NT2/D1 (cell line): ENCODE results near the gene FAXDC2.
"Not testable (repeated sequence)": the region's sequence is repeated elsewhere in the genome, so short reads cannot be mapped to it uniquely, and the experiment has no call there.

Source experiments
- DNase-seq: peaks from one replicate; pipeline ENCODE4 v3.0.0-alpha.2; 2011; ENCODE audit warnings: low read depth, low spot score
- H3K27me3 ChIP-seq: 2 replicates; pipeline ENCODE4 v1.6.0; 2011; ENCODE audit warnings: mild to moderate bottlenecking; ENCODE audit not compliant: insufficient read length, insufficient read depth
- H3K36me3 ChIP-seq: 2 replicates; pipeline ENCODE4 v1.6.1; 2011; ENCODE audit warnings: mild to moderate bottlenecking, low read length, mixed read lengths; ENCODE audit not compliant: insufficient read depth, insufficient read length
- H3K4me1 ChIP-seq: 2 replicates; pipeline ENCODE4 v1.5.1; 2011; ENCODE audit not compliant: insufficient read depth, insufficient read length
- H3K4me3 ChIP-seq: 2 replicates; pipeline ENCODE4 v1.5.1; 2011; ENCODE audit warnings: low read depth; ENCODE audit not compliant: insufficient read length
- H3K9ac ChIP-seq: 2 replicates; pipeline ENCODE4 v1.6.0; 2011; ENCODE audit warnings: low read depth; ENCODE audit not compliant: insufficient read length
- H3K9me3 ChIP-seq: 2 replicates; pipeline ENCODE4 v1.5.1; 2011; ENCODE audit warnings: mild to moderate bottlenecking, low read length; ENCODE audit not compliant: insufficient read depth
- SUZ12 ChIP-seq: IDR thresholded peaks from 2 replicates; pipeline ENCODE4 v1.6.1; 2011; ENCODE audit not compliant: insufficient read length, insufficient read depth; ENCODE audit errors: extremely low read depth
- YY1 ChIP-seq: IDR thresholded peaks from 2 replicates; pipeline ENCODE4 v1.6.1; 2011; ENCODE audit not compliant: insufficient read length, insufficient read depth
- ZNF274 ChIP-seq: IDR thresholded peaks from 2 replicates; pipeline ENCODE4 v1.6.1; 2011; ENCODE audit warnings: mild to moderate bottlenecking, low read depth, low read length

FAXDC2 gene

DNA sequence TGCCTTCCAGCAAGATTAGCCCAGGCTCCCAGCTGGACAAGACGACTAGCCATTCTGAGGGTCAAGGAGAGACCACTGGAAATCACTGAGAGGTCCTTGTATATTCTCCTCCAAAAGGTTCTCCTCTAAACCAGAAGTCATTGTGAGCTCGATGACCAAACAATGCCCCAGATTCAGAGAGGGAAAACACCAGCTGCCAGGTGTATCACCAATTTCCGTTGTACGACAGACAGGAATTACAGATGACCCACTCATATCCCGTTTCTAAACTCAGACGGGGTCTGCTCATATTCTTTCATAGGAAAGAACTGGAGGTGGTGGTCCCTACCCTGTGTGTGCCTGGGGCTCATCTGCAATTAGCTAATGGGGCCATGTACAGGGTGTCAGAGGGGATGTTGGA is 14.2 kb downstream of the FAXDC2 start:
- TF ChIP-seq YY1 (no peak), ZNF274 (no peak)
- H3K9ac ChIP-seq = no peak overlapping the region
- H3K27me3 ChIP-seq = no peaks in the 10 kb centered on the region
- no peaks in the 10 kb centered on the region for H3K9me3 ChIP-seq
- H3K36me3 ChIP-seq = peaks cover 9% of the 10 kb centered on the region
- H3K4me1 ChIP-seq = peaks cover 3% of the 10 kb centered on the region
- DNase-seq = no peak
- no peak overlapping the region for H3K4me3 ChIP-seq

DNA sequence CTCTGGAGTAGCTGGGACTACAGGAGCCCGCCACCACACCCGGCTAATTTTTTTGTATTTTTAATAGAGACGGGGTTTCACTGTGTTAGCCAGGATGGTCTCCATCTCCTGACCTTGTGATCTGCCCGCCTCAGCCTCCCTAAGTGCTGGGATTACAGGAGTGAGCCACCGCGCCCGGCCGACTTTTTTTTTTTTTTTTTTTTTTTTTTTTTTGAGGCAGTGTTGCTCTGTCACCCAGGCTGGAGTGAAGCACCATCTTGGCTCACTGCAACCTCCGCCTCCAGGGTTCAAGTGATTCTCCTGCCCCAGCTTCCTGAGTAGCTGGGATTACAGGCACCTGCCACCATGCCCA is 14.7 kb downstream of the FAXDC2 start:
- DNase-seq, H3K27me3 ChIP-seq, H3K4me1 ChIP-seq, H3K9ac ChIP-seq, H3K9me3 ChIP-seq, H3K4me3 ChIP-seq: not testable (repeated sequence)
- H3K36me3 ChIP-seq = peaks cover 11% of the 10 kb centered on the region

DNA sequence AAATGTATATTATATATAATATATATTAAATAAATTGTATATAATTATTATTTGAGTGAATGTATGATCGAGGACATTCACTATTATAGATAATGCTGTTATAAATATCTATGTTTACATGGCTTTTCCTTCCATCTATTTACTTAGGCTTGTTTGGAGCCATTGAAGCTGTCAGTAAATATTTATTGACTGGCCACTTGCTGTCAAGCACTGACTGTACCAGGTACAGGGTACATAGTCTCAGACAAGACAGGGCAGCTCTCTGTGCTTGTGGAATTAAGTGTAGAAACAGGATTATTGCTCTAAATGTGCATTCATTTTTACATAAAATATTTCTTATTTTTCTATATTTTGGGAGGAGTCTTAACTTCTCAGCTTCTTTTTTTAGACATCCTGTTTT is 16.4 kb downstream of the FAXDC2 start:
- Histone ChIP-seq H3K36me3 (peaks cover 20% of the 10 kb centered on the region), H3K9ac (no peak overlapping the region), H3K9me3 (no peaks in the 10 kb centered on the region), H3K4me3 (no peak overlapping the region), H3K27me3 (no peaks in the 10 kb centered on the region), H3K4me1 (no peaks in the 10 kb centered on the region)
- TF ChIP-seq SUZ12 (no peak), YY1 (no peak), ZNF274 (no peak)
- DNase-seq = no peak

DNA sequence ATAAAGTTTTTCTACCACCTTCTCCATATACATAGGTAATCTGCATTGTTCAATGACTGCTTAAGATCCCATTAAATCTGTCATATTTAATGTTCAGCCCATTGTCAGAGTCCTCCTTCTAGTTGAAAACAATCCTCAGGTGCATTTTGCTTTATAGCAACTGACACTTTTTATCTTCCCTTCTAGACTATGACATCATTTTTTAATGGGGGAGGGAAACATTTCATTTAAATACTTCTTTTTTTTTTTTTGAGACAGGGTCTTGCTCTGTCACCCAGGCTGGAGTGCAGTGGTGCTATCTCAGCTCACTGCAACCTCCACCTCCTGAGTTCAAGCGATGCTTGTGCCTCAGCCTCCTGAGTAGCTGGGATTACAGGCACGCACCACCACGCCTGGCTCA is 17.6 kb downstream of the FAXDC2 start:
- H3K4me3 ChIP-seq, H3K27me3 ChIP-seq, DNase-seq, H3K9ac ChIP-seq, H3K9me3 ChIP-seq, H3K4me1 ChIP-seq: not testable (repeated sequence)
- peaks cover 23% of the 10 kb centered on the region for H3K36me3 ChIP-seq

DNA sequence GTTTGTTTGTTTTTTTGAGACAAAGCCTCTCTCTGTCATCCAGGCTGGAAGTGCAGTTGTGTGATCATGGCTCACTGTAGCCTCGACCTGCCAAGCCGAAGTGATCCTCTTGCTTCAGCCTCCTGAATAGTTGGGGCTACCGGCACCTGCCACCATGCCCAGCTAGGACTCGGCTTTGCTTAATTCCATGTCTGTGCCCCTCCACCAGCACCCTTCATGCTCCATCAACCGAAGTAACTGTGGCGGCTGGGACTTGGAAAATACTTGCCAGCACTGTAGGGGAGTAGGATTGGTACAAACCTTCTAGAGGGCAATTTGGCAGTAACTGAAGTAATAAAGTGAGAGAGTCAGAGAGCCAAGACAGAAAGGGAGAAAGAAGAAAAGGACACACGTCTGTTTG is 19.0 kb downstream of the FAXDC2 start:
- Histone ChIP-seq H3K27me3 (no peaks in the 10 kb centered on the region), H3K4me3 (no peak overlapping the region), H3K4me1 (no peaks in the 10 kb centered on the region), H3K9ac (no peak overlapping the region), H3K36me3 (peaks cover 23% of the 10 kb centered on the region), H3K9me3 (no peaks in the 10 kb centered on the region)
- no peak for TF ChIP-seq YY1
- TF ChIP-seq ZNF274 = no peak
- no peak for TF ChIP-seq SUZ12
- DNase-seq = no peak

DNA sequence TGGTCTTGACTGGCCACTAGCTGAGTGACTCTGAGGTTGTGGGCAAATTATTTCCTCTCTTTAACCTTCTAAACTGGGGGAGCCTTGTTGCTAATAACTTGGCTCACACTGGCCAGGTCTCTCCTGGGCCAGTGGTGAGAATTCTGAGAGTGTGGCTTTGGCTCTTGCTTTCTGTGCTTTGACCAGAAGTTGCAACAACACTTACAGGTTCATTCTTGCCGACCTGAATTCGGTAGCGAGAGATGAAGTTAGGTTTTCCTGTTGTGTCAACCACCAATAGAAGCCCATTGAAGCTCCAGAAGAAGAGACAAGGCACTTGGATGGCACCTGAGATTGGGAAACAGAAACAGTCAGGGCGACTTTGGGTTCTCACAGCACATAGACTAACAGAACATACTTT is 19.8 kb downstream of the FAXDC2 start:
- no peak overlapping the region for H3K9ac ChIP-seq
- TF ChIP-seq ZNF274 = no peak
- H3K4me1 ChIP-seq = no peaks in the 10 kb centered on the region
- DNase-seq = no peak
- H3K36me3 ChIP-seq = peaks cover 21% of the 10 kb centered on the region
- no peaks in the 10 kb centered on the region for H3K27me3 ChIP-seq
- no peaks in the 10 kb centered on the region for H3K9me3 ChIP-seq
- H3K4me3 ChIP-seq = no peak overlapping the region

DNA sequence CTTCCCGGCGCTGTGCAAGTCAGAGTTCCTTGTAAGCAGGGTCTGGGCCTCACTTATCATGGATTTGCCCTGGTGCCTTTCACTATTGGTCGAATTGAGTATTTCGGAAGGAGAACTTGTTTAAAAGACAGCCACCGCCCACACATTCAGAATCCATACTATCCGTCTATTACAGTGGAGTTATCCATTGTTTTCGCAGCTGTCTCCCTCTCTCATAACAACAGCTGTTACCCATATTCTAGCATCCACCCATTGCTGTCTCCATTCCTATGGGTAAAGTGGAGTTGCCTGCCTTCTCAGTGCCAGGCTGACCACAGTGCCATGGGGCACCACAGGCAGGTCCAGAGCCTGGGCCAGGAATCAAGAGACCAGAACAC is 20.2 kb downstream of the FAXDC2 start:
- no peak overlapping the region for H3K9ac ChIP-seq
- no peaks in the 10 kb centered on the region for H3K27me3 ChIP-seq
- peaks cover 21% of the 10 kb centered on the region for H3K36me3 ChIP-seq
- H3K4me3 ChIP-seq = no peak overlapping the region
- H3K4me1 ChIP-seq = no peaks in the 10 kb centered on the region
- DNase-seq = no peak
- H3K9me3 ChIP-seq = no peaks in the 10 kb centered on the region
- TF ChIP-seq SUZ12 = no peak

DNA sequence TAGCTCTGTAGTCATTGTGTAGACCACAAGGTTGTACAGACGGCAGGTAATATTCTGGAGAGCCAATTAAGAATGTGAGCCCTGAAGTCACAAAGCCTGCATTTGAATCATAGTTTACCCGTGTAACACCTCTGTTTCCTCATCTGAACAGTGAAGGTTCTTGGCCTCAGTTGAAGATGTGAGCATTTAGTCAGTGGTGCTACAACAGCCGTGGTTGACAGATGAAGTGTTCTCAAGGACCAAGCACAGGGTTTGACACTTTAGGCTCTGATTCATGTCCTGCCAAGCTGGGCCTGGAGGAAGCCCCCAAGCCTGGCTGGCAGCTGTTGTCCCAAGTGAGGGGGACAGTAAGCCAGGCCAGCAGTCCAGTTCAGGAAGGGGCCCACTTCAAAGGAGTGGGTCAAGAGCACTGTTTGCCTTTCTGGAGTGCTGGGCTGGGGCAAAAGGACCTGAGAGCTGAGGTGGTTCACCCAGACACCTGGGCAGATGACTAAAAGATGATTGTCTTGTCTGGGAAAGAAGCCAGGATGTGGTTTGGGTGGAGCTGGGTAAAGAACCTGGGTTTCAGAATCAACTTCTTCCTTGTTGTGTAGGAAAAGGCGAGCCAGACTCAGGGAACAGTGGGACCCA is 20.7 kb downstream of the FAXDC2 start:
- Histone ChIP-seq H3K36me3 (peaks cover 21% of the 10 kb centered on the region), H3K4me3 (no peak overlapping the region), H3K4me1 (no peaks in the 10 kb centered on the region), H3K9me3 (no peaks in the 10 kb centered on the region), H3K27me3 (no peaks in the 10 kb centered on the region), H3K9ac (no peak overlapping the region)
- no peak for DNase-seq
- TF ChIP-seq ZNF274 (no peak), SUZ12 (no peak), YY1 (no peak)
